GM12873 (cell line): ENCODE results near the gene CTIF.

Experiments used
- TF ChIP-seq, protein P1 (sequence below): IDR thresholded peaks from 2 replicates; pipeline ENCODE4 v1.5.1; 2012; ENCODE audit warnings: low read depth, mild to moderate bottlenecking, moderate library complexity, low read length, control low read depth; ENCODE audit not compliant: insufficient read depth; ENCODE audit errors: missing control alignments

CTIF gene

DNA sequence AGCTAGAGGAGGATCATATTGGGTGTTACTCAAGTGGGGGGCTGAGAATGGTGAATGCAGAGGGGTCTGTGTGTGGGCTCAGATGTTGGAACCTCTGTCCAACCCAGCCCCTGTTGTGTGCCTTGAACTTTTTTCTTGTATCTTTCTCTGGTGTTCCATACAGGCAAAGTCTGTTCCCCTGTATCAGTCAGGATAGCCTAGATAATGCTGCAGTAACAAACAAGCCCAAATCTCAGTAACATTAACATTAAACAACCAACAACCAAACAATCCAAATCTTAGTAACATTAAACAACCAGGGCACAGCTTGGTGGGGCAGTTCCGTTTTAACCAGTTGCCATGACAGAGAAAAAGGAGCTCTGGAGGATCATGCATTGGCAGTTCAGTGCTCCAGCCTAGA is 103.7 kb downstream of the CTIF start:
- TF ChIP-seq, protein P1, sequence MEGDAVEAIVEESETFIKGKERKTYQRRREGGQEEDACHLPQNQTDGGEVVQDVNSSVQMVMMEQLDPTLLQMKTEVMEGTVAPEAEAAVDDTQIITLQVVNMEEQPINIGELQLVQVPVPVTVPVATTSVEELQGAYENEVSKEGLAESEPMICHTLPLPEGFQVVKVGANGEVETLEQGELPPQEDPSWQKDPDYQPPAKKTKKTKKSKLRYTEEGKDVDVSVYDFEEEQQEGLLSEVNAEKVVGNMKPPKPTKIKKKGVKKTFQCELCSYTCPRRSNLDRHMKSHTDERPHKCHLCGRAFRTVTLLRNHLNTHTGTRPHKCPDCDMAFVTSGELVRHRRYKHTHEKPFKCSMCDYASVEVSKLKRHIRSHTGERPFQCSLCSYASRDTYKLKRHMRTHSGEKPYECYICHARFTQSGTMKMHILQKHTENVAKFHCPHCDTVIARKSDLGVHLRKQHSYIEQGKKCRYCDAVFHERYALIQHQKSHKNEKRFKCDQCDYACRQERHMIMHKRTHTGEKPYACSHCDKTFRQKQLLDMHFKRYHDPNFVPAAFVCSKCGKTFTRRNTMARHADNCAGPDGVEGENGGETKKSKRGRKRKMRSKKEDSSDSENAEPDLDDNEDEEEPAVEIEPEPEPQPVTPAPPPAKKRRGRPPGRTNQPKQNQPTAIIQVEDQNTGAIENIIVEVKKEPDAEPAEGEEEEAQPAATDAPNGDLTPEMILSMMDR = no peak

DNA sequence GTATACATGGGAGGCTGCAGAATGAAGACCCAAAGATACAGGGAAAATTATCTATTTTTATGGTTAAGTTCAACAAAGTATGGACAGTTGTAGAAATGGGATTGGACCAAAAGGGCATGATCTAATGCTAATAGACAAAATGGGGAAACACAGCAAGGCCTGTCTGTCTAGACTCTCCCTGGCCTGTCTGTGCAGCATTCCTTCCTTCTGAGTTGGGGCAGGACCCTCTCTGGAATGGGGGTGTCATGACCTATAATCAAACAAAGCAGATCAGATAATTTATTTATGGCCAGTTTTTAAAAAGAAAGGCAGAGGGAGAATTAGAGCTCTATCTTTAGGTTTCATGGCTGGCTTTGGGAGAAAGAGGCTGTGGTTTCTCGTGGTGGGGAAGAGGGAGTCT is 104.4 kb downstream of the CTIF start:
- TF ChIP-seq, protein P1 = no peak

DNA sequence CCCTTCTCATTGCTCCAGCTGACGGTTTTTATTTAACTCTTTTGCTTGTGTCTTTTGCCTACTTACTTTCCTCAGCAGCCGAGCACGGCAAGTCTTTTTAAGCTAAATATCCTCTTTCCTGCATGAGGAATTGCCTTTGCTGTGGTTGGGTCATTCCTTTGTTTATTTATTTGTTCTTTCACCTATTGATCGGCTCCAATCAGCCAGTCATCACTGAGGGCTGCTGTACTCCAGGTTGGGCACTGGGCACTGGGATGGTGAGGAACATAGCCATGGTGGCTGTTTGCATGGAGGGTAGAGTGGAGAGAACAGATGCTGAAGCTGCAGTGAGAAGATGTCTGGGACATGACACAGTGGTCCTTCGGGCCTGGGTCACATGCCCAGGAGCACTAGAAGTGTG is 105.2 kb downstream of the CTIF start:
- TF ChIP-seq, protein P1 = no peak

DNA sequence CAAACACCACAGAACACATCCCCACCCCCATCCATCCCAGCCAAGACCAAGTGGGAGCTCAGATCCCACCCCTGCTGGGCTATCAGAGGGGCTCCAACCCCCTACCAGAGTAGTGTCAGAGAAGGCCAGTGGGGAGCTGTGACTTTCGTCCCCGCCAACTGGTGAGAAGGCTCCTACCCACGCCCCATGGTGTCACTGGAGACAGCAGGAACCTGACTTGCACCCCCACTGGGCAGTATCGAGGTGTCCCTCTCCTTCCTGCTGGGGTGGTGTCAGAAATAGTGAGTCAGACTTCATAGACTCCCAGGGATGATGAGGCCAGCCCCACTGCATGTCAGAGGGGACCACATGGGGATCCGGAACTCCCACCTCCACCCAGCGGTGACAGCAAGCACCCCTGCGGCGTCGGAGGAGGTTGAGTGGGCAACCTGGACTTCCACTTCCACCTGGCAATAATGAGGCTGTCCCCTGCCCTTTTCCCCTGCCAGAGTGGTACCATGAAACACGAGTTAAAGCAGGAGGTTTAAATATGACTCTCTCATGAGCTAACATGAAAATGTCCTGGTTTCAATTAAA is 106.7 kb downstream of the CTIF start:
- TF ChIP-seq, protein P1 = no peak

DNA sequence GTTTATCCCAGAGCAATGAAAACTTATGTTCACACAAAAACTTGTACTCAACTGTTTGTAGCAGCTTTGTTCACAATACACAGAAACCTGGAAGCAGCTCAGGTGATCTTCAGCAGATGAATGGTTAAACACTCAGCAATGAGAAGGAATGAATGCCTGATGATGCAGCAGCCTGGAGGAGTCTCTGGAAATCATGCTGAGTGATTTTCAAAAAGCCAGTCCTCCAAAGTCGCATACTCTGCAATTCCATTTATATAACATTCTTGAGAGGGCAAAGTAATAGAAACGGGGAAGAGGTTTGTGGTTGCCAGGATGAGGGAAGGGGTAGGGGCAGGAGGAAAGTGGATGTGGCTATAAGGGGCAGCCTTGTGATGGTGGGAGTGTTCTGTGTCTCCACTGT is 108.1 kb downstream of the CTIF start:
- TF ChIP-seq, protein P1 = no peak

DNA sequence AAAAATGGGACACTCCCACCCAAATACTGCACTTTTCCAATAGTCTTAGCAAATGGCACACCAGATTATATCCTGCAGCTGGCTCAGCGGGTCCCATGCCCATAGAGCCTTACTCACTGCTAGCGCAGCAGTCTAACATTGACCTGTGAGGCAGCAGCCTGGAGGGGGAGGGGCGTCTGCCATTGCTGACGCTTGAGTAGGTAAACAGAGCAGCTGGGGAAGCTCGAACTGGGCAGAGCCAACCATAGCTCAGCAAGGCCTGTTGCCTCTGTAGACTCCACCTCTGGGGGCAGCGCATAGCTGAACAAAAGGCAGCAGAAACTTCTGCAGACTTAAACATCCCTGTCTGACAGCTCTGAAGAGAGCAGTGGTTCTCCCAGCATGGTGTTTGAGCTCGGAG is 110.4 kb downstream of the CTIF start:
- TF ChIP-seq, protein P1 = no peak

DNA sequence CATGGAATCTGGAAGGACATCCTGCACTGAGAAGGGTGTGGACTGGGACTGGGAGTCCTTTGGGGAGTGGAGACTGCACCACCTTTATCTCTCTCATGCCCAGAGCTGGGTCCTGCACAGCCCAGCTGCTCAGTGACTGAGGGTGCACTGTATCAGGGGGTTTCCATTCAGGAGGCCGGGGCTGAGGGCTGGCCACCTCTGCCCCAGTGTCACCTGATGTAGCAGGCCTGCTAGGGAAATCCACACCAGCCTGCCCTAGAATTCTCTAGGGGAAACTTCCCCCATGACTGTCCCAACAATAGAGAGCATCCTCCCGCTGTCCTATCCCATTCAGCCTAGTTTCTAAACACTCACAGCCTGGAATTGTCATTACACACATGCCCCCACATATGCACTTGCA is 116.7 kb downstream of the CTIF start:
- TF ChIP-seq, protein P1 = no peak
